GM21360 (cell line): ENCODE results near the gene RCAN2.

ENCODE experiments used
- ATAC-seq: cut with Tn5 transposase; IDR thresholded peaks from one replicate; pipeline ENCODE4 v1.9.1; 2021; ENCODE audit warnings: mild to moderate bottlenecking, moderate library complexity; ENCODE audit not compliant: unreplicated experiment

The RCAN2 gene

DNA sequence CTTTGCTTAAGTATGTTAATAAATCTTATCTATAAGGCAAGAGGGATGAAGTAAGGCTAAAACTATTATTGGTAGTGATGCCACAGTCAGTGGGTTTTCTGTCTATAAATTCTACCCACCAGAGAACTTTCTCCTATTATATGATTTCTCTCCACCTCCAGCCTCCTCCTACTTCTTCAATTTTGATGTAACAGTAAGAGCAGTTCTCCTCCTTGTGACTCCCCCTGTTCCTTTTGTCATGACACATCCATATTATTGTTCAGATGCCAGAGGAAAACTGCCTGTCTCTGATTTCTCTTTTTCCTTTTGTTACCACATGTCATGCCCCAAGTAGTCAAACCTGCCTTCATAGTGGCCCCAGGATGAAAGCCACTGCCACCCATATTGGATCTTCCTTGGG, 9.1 kb upstream of the RCAN2 start:
- no peak for ATAC-seq

DNA sequence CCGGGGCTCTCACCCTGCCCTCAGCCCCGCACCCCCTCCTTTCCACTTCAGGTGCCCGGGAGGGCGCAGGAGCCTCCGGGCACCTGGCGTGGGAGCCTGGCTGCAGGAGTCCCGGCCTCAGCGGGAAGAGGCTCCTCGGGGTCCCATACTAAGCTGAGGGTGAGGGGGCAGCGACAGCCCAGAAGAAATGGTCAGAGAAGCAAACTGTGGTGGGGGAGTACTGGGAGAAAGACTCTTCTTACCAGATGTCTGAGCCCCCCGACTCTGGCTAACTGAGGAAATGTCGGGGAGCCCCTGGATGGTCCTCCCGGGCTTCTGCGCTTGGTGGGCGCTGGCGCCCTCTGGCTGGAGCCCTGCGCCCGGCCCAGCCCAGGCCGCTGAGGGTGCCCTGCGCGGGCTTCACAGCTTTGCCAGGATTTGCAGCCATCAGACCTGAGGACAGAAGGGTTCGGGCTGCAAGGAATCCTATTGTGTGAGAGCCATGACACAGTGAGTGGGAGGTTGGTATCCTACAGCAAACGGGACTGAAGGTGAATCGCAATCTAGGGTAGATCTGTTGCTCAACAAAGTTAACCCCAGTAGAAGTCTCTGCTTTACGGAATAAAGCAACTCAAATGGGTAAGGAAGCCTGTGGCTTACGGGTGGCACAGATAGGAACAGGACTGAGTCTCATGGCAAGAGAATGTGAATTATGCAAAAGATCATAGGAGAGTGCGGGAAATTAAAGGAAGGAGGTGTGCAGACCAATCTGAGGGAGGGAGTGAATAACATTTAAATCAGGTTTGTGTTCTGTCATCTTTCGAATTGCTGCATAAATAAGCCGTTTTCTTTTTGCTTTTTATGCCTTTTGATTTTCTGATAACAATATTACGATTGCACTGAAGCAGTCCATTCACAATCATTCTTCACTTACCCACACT, 639 bp upstream of the RCAN2 start:
- no peak for ATAC-seq

DNA sequence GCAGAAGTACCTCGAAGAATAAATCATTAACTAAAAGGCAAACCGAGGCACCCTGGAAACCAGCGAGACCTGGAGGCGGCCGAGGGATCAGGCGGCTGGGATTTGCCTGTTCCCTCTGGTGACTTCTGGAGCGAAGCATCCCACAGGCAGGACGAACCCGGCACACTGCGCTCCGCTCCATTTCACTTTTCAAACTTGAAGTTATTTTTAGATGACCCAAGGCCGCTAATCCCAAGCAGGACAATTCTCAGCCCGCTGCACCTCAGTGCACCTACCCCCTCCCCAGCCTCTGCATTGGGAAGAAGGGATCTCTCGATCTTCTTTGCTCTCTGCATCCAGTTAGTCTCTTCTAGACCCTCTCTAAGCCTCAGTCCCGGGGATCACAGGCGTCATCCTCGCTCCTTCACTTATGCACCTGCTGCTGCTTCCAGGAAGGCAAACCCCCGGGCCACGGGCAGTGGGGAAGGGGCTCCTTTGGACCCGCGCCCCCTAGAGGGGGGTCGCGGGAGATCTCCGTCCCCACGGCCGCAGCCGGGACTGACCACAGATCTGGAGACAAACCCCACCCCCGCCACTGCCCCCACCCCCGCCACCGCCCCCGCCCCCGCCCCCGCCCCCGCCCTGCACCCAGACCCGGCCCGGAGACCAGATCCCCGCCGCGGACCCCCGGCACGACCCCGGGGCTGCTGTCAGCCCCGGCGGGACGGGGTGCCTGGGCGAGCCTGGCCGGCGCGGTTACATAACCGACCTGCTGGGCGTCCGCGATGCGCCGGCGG, 636 bp downstream of the RCAN2 start:
- no peak for ATAC-seq

DNA sequence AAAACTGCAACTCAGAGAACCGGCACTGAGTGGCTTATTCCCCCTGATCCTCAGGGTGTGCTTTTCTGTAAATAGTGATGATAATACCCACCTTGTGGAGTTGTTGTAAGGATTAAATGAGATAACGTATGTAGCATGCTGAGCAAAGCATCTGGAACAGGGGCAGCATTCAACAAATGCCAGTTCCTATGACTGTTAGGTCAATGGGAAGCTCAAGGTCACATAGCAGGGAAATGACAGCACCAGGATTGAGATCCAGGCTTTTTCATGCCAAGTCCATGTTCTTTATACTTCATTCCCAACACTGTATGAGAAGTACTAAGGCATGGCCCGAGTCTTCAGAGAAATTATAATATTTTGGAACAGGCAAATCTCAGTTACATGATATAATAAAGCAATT, 5.1 kb downstream of the RCAN2 start:
- no peak for ATAC-seq

DNA sequence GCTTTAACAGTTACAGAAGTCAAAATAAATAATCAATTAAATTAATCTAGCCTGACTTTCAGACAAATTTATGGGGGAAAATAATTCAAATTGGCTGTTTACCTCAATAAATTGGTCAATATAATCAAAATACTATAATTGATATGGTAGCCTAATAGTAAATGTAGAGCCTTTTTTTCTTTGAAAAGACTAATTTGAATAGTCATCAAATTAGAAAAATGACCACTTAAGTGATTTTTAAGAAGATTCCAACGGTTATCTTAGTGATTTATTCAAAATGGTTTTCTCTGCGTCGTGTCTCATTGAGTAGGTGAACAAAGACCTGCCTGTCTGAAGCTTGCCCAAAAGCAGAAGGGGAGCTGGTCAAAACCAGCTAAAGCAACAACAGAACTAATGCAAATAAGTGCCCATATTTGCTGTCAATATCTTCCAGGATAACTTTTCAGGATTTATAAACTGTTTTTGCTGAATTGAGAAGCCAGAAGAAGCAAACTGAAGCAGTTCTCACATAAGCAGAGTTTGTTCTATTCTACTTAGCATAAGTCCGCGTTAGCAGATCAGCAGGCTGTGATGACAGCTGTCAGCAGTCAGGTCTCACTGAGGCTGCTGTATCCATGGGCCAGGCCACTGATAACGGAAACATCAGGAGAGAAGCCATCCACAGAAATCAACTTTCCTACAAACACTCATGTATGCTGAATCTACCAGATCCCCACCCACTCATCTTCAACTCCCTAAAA, 7.0 kb downstream of the RCAN2 start:
- ATAC-seq = no peak

DNA sequence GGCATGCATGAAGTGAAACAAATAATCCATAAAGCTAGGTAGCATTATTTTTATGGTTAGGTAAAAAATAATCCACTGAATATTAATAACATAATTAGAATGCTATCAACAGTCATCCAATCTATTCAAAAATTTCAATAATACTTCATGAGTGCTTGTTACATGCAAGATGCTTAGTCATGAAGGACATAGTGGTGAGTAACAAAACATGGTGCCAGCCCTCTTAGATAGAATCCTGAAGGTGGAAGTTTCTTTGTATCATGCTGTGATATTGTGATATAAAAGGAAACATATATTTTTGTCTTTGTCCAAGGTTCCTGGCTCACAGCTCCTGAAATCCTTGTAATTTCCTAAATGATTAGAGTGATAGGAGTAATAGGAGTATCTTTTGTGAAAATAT, 14.9 kb downstream of the RCAN2 start:
- ATAC-seq = no peak

DNA sequence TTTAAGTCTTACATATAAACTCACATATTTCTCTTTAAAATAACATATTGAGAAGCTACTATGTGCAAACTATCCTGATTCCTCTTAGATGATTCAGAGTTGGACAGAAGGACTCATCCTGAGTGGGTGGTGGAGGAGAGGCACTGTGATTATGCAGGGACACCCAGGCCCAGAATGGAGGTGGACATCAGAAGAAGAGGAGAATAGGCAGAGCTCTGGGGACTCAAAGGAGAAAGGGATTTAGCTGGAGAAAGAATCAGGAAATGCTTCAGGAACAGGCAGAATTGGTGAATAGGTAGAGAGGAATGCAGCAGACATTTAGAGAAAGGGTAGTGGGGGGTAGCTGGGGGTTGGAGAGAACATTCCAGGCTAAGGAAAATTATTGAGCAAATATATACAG, 17.4 kb downstream of the RCAN2 start:
- no peak for ATAC-seq

DNA sequence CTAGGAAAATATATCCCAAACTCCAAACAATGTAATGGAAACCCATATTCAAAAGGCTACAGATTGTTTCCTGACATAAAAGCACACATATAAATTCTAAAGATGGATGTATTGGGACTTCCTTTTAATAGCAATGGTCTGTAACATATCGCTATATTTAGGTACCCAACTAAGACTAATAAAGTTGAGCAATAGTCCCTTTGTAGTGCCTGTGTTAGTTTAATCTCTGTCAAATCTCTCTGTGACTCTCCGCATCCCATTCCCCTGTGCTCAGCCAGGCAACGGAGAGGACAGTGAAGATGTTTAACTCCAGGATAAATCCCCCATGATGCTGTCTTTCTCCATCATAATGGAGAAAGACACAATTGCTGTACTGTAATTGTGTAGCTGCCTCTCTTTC, 19.0 kb downstream of the RCAN2 start:
- no peak for ATAC-seq

DNA sequence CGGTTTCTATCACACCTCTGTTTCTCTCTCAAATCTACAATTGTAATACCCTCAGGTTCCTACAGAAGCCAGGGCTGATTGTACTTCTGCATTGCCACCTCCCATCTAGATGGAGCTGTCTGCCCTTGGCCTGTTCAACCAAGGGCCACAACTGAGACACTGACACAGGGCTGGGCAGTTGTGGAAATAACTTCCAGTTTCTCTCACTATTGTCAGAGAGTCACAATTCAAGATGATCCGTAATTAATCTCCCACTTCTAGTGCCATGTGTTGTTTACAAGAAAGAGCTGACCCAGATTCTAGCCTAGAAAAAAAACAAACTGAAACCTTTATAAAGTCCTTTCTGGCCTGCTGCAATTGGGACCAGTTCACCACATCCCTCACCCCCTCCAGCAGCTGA, 22.2 kb downstream of the RCAN2 start:
- ATAC-seq = no peak

DNA sequence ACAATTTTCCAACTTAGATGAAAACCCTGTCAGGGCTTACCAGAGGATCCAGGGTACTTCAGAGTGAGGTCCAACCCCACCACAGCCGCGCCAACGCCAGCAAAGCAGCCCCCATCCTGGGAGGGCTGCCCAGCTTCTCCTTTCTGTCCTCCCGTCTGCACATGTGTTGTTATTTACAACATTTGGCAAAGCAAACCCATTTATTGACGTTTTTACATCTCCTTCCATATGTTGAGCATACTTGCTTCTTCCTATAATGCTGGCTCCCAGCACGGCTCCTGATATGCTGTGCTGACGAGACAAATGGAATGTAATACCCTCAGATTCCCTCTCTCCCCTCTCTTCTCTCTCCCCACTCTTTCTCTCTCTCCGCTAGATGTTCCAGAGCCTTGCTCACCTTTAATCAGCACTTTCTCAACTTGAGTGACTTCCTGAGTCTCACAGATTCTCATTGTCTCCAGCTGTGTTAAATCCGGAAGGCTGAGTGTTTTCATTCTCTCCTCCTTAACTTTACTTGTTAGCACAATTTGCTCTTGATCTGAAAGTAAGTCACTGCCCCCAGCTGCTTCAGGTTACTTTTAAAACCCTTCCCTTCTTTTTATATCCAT, 22.7 kb downstream of the RCAN2 start:
- no peak for ATAC-seq

DNA sequence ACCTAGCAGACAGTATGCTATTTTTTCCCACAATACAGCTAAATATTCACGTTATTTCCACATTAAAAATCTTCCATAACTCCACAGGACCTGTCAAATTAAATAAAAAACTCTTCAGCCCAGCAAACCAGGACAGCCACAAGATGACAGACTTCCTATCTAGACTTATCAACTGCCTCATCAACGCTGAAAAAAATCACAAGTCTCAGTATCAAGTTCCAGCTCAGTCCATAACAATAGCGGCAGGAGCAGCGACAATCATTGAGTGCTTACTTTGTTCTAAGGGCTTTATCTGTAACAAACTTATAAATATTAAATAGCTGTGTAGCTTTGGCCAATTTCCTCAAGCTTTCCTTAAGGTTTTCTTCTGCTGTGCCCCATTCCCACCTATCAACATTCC, 24.7 kb downstream of the RCAN2 start:
- ATAC-seq = no peak

DNA sequence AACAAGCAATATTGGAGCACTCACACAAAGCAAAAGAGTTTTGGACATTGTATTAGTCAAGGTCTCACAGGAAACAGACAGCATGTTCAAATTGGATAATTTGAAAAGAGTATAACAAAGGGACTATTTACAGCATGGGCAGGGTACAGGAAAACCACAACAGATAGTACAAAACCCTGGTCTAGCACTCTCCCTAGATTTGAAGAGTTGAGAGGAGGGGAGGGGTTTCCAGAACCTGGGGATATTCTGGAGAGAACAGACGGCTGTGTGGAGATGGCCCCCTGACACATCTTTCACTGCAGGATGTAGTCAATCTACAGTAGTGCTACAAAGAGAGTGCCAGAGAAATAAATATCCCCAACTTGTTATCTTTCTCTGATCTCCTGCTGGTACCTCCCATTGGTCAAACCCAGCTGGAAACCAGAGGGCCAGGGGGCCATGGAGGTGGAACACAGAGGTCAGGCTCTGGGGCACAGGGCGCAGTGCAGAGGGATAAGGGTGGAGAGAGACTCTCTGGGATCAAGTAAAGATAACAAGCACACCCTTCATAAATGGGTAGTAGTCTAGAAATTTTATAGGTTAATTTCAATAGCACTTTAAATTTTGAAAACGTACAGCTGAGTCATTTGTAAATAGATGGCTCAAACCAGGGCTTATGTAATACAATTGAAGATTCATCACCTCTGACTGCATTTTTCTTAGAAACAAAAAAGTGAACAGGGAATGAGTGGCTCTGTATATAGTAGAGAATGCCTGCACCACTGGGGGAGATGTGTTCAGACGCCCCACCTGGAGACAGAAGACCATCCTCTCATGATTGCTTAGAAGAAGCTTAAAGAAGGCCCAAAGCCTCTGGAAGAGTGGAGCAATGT, 25.7 kb downstream of the RCAN2 start:
- no peak for ATAC-seq

DNA sequence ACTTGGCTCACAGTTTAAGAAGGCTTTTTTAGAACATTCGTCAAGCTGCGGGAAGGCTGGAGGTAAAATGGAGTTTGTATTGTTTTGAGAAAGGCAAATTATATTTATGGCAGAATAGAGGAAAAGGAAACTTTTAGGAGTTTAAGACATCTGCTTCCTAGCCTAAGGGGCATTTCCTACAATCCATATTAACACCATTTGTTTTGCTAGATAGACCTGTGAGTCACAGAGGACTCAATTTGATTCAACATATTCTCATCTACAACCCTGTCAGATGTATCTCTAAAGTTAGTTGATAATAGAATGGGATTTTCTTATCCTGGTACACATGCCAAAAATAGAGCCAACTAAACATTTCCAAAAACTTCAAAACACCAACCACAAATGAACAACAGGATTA, 35.0 kb downstream of the RCAN2 start:
- no peak for ATAC-seq

DNA sequence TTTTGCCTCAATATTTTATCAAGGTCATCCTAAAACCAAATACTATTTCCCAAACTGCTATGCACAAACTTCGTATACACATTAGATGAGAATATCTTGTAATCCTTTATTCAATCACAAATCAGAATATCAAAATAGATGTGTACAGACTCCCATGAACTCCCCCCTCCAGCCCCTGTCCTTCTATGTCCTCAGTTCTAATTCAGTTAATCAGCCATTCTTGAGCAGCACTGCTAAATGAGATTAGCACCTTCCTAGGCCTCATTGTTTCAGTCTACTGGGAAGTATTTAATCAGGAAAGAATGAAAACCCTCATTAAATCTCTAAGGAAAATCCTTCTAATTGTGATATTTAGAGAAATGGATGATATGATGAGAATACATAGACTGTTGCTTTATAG, 36.6 kb downstream of the RCAN2 start:
- no peak for ATAC-seq

DNA sequence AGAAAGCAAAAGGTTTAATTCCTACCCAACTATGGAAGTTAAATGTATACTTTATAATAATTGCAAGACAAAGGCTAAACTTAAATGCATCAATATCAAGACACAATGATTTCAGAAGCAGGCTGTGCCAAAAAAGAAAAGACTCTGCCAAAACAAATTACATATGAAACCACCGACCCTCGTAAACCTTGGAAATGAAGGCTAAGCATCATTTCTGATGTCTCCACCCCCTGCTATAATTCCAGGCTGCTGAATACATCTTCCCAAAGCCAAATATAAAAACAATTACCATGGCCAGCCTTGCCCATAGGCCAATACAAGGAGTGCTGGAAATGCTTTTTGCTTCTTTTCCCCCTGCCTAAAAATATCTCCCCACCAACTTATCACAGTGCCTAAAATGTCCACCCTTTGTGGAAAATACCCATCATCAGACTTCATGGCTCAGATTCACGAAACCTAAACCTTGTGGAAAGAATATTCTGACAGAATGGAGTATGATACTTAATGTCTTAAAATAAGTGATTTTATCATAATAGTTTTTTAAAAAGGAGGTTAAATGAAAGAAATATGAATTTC, 37.4 kb downstream of the RCAN2 start:
- ATAC-seq = no peak

DNA sequence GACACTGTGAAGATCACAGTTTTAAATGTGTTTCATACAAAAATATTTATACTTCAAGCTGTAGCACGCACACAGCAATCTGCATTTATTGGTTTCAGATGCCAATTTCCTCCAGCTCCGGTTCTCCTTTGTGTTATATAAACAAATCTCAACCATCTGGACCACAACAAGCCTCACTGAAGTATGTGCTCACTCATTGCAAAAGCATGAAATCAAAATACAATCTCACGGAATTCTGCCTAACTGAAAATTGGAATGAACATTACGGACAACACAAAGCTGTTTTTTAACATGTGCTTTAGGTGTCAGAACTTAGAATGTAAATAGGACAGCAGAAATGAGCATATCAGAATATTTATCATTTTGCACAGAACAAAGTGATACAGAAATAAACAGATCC, 38.0 kb downstream of the RCAN2 start:
- ATAC-seq = no peak

DNA sequence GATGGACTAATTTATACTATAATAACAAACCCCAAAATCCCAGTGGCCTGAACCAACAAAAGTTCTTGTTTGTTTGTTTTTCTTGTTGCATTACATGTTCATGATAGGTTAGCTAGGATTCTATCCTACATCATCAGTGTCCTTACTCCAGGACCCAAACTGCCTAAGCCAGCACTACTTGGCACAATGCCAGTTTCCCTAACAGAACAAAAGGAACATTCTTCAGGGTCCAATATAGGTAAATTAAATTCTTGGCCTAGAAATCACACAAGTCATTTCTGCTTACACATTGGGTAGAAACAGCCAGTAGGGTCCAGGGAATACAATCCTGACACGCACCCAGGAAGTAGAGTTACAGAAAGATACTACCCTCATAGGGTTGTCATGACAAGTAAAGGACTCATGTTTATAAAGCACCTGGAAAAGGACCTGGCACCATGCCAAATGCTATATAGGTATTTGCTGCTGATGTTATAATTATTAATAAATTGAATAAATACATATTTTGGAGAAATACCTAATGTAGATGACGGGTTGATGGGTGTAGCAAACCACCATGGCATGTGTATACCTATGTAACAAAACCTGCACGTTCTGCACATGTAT, 38.8 kb downstream of the RCAN2 start:
- ATAC-seq = no peak

DNA sequence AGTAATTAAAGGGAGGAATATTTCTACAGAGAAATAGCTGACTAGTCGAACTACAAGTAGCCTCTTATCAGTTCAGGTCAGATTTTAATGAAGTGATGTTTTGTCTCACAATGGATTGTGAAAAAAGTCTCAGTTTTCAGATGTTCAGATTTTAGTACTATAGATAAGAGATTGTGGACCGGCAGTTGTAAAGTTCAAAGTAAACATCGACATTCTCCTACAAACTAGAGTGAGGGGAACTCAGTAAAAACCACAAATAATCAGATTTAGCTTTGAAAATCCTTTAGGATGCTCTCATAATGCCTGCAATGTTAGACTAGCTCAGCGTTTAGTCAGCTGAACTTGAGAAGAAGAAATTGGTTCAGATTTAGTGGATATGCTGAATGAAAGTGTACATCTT, 39.9 kb downstream of the RCAN2 start:
- no peak for ATAC-seq

DNA sequence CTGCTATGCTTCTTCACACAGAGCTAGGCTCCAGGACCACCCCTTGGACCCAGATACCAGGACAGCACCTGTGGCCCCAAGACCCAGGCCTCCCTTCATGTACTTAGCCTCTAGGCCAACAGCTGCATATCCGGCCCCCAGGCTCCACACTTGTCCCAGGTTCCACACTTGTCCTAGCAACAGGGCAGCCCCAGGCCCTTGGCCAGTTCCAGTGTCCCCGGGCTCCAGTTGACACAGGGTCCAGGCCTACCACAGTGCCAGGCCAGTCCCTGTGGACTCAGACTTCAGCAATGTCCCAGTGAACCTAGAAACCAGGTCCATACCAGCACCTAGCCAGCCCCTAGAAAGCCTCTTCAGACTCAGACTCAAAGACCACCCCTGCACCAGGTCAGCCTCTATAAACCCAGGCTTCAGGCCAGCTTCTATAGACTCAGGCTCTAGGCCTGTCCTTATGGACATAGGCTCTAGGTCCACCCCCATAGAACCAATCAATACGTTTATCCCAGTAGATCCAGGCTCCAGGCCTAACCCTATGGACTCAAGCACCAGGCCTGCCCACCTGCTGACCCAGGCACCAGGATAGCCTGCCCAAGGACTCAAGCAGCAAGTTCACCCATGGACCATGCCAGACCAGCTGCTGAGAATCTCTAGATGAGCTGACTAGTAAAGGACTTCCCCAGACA, 46.3 kb downstream of the RCAN2 start:
- no peak for ATAC-seq
